Spleen (tissue), 11 donors: ENCODE results near the gene PPFIA1. TPM values are rescaled to one million over a fixed set of nuclear protein-coding genes. Genes with fewer than 3 reads are reported as not detected.
"Not testable (repeated sequence)": the region's sequence is repeated elsewhere in the genome, so short reads cannot be mapped to it uniquely, and the experiment has no call there.

Source experiments
- DNase-seq: peaks from one replicate; pipeline ENCODE4 v3.0.0-alpha.2; 2020
- H3K27ac ChIP-seq, 8 donors: fragments of 200-600 bp; sonication (generic) in 7 of 8; 1 replicate in 4 of 8; 2 replicates in 4 of 8; pipeline versions ENCODE4 v1.5.0 to v1.8.0; 2016 to 2021; ENCODE audit warnings: inconsistent platforms in 4 of 8, mild to moderate bottlenecking in 4 of 8, moderate library complexity in 1 of 8
- H3K27me3 ChIP-seq, 7 donors: fragments of 200-600 bp; sonication (generic) in 6 of 7; replicated peaks in 1 of 7; 1 replicate in 4 of 7; 2 replicates in 3 of 7; pipeline versions ENCODE4 v1.5.0 to v1.8.0; 2016 to 2021; ENCODE audit warnings: inconsistent platforms in 3 of 7, mild to moderate bottlenecking in 1 of 7
- H3K36me3 ChIP-seq, 6 donors: fragments of 200-600 bp; sonication (generic) in 5 of 6; 1 replicate in 4 of 6; 2 replicates in 2 of 6; pipeline versions ENCODE4 v1.5.0 to v1.8.0; 2016 to 2021; ENCODE audit warnings: inconsistent platforms in 2 of 6
- H3K4me1 ChIP-seq, 6 donors: fragments of 200-600 bp; sonication (generic) in 5 of 6; 1 replicate in 3 of 6; 2 replicates in 3 of 6; pipeline versions ENCODE4 v1.5.0 to v1.8.0; 2016 to 2021; ENCODE audit warnings: inconsistent platforms in 3 of 6
- H3K4me3 ChIP-seq, 8 donors: fragments of 200-600 bp; sonication (generic) in 7 of 8; 1 replicate in 4 of 8; 2 replicates in 4 of 8; pipeline versions ENCODE4 v1.5.0 to v1.8.0; 2016 to 2021; ENCODE audit warnings: inconsistent platforms in 4 of 8, mild to moderate bottlenecking in 4 of 8, moderate library complexity in 2 of 8
- H3K9me3 ChIP-seq, 8 donors: fragments of 200-600 bp; sonication (generic) in 7 of 8; 1 replicate in 4 of 8; 2 replicates in 4 of 8; pipeline versions ENCODE4 v1.5.0 to v1.8.0; 2016 to 2021; ENCODE audit warnings: inconsistent platforms in 4 of 8
- CTCF ChIP-seq, 11 experiments: fragments of 200-600 bp in 7 of 11; fragments of 450-650 bp in 4 of 11; sonication (generic) in 4 of 11; IDR thresholded peaks in 8 of 11; conservative IDR thresholded peaks in 3 of 11; 1 replicate in 7 of 11; 2 replicates in 4 of 11; pipeline versions ENCODE4 v1.4.0 to v1.8.0; 2016 to 2021; ENCODE audit warnings: antibody characterized with exemption in 11 of 11, inconsistent platforms in 4 of 11, mild to moderate bottlenecking in 1 of 11
- POLR2A ChIP-seq, 3 donors: fragments of 450-650 bp; IDR thresholded peaks; one replicate each; pipeline ENCODE4 v1.5.1; 2017; ENCODE audit warnings: antibody characterized with exemption in 3 of 3, mild to moderate bottlenecking in 1 of 3
- POLR2AphosphoS5 ChIP-seq, 3 donors: sonication (generic); formaldehyde crosslinking; IDR thresholded peaks; one replicate each; pipeline ENCODE4 v1.5.1; 2017; ENCODE audit warnings: antibody characterized with exemption in 3 of 3
- WGBS, 5 donors: extraction: QIAGEN DNeasy Blood & Tissue Kit in 3 of 5; methylation state at CpG; one replicate each; pipeline versions ENCODE4 v1.1.5 to v1.1.7; 2013 to 2018; 5-methylcytosine and 5-hydroxymethylcytosine counted together
- intact Hi-C: fragments of 100-400 bp; cut with DNase I; formaldehyde crosslinking; loops from one replicate; pipeline ENCODE4 v1.15.0; 2023; ENCODE audit warnings: low total_unique reads
- polyA plus RNA-seq, 3 donors: library from polyadenylated mRNA; stranded (reverse); fragments of 200-250 nt; gene quantifications; one replicate each; pipeline ENCODE4 v1.2.1, GENCODE V29; 2013
- total RNA-seq, 7 donors: library from RNA; depleted of rRNA in 3 of 7; stranded (reverse); fragments of >200 nt in 3 of 7; fragmentation: NEBNext Ultra II Directional in 4 of 7; extraction: Animal tissue kit (Norgen Biotek cat#: 25700) in 4 of 7; gene quantifications; one replicate each; pipeline versions ENCODE4 v1.1.0 to v1.2.1, GENCODE V29; 2016 to 2021
- donor health status: healthy with polysubstance abuse.
- donor health status: DM: no; HTN: no; CAD: no; lungs with moderate emphysema.
- donor health status: DM: no; HTN: no; CAD: no.
- donor health status: Bipolar disorder and iron deficiency.
- donor health status: healthy.
- donor health status: DM: no; HTN: no; CAD: no.
- donor health status: DM: yes; HTN: yes; CAD: no.

The PPFIA1 gene
- total and polyA plus RNA-seq, 10 donors, result 7.6 to 73.5 (median 55.0) TPM

GRCh38 chr11:70383664-70384565 lies 113.4 kb downstream of the PPFIA1 start:
- H3K27me3 ChIP-seq, result peaks cover 0 to under 1% (median 0%) of the 10 kb centered on the region in 7 donors
- no peak overlapping the region for H3K27ac ChIP-seq
- no peak for DNase-seq
- H3K36me3 ChIP-seq, result peaks cover 0 to 65% (median 53%) of the 10 kb centered on the region in 6 donors
- intact Hi-C loops, result no loop called here
- no peaks in the 10 kb centered on the region for H3K4me1 ChIP-seq
- TF ChIP-seq CTCF (IDR thresholded peaks at IDR 0.05 in 8 of 11, conservative IDR thresholded peaks at IDR 0.05 in 3 of 11) (no peak), POLR2A (IDR thresholded peaks at IDR 0.05) (no peak), POLR2AphosphoS5 (IDR thresholded peaks at IDR 0.05) (no peak)
- H3K9me3 ChIP-seq, result no peaks in the 10 kb centered on the region
- no peak overlapping the region for H3K4me3 ChIP-seq
- 89 to 94% (median 92%) methylated on average over 11 of the region's 11 CpGs for WGBS, 5 donors

GRCh38 chr11:70384566-70385152 lies 114.2 kb downstream of the PPFIA1 start:
- no peaks in the 10 kb centered on the region for H3K9me3 ChIP-seq
- H3K27ac ChIP-seq, result no peak overlapping the region
- H3K4me1 ChIP-seq, result no peaks in the 10 kb centered on the region
- H3K27me3 ChIP-seq, result peaks cover 0 to 8% (median 0%) of the 10 kb centered on the region in 7 donors
- peaks cover 0 to 57% (median 48%) of the 10 kb centered on the region in 6 donors for H3K36me3 ChIP-seq
- 89 to 93% (median 92%) methylated on average over 17 to 18 of the region's 18 CpGs for WGBS, 5 donors
- intact Hi-C loops, result no loop called here
- TF ChIP-seq CTCF (IDR thresholded peaks at IDR 0.05 in 8 of 11, conservative IDR thresholded peaks at IDR 0.05 in 3 of 11) (no peak), POLR2AphosphoS5 (IDR thresholded peaks at IDR 0.05) (peak in 1 of 3 donors; percentile 32)
- H3K4me3 ChIP-seq, result no peak overlapping the region
- DNase-seq, result no peak

- 91 to 98% (median 96%) methylated on average over 4 of the region's 4 CpGs for WGBS, 5 donors
- Histone ChIP-seq H3K36me3 (peaks cover 0 to 28% (median 20%) of the 10 kb centered on the region in 6 donors), H3K4me1 (no peaks in the 10 kb centered on the region), H3K9me3 (no peaks in the 10 kb centered on the region), H3K27ac (no peak overlapping the region), H3K27me3 (peaks cover 0 to 37% (median 0%) of the 10 kb centered on the region in 7 donors), H3K4me3 (no peak overlapping the region)
- no peak for TF ChIP-seq POLR2A (IDR thresholded peaks at IDR 0.05)
- no peak for TF ChIP-seq CTCF (IDR thresholded peaks at IDR 0.05 in 8 of 11, conservative IDR thresholded peaks at IDR 0.05 in 3 of 11)
- TF ChIP-seq POLR2AphosphoS5 (IDR thresholded peaks at IDR 0.05), result no peak
- no peak for DNase-seq
- intact Hi-C loops, result no loop called here
Observed at GRCh38 chr11:70387564-70387963, 117.1 kb downstream of the PPFIA1 start.

- DNase-seq, result no peak
- Histone ChIP-seq H3K36me3 (peaks cover 0 to 12% (median 11%) of the 10 kb centered on the region in 6 donors), H3K27ac (no peak overlapping the region), H3K4me3 (no peak overlapping the region), H3K9me3 (no peaks in the 10 kb centered on the region), H3K27me3 (peaks cover 0 to 53% (median 6%) of the 10 kb centered on the region in 7 donors), H3K4me1 (no peaks in the 10 kb centered on the region)
- intact Hi-C loops, result no loop called here
- TF ChIP-seq POLR2AphosphoS5 (IDR thresholded peaks at IDR 0.05) (no peak), POLR2A (IDR thresholded peaks at IDR 0.05) (no peak), CTCF (IDR thresholded peaks at IDR 0.05 in 8 of 11, conservative IDR thresholded peaks at IDR 0.05 in 3 of 11) (no peak)
- WGBS, 5 donors, result 75 to 88% (median 87%) methylated on average over 6 of the region's 6 CpGs
Observed at GRCh38 chr11:70389201-70389600, 118.7 kb downstream of the PPFIA1 start.

GRCh38 chr11:70390882-70391281 lies 120.4 kb downstream of the PPFIA1 start:
- WGBS, 5 donors, result 84 to 95% (median 92%) methylated on average over 7 of the region's 7 CpGs

More at GRCh38 chr11:70390882-70391281, 120.4 kb downstream of the PPFIA1 start:
- DNase-seq, intact Hi-C loops, H3K4me3 ChIP-seq, H3K36me3 ChIP-seq, H3K9me3 ChIP-seq, H3K27ac ChIP-seq, H3K4me1 ChIP-seq: not testable (repeated sequence)
- peaks cover 0 to 70% (median 21%) of the 10 kb centered on the region in 7 donors for H3K27me3 ChIP-seq
